ENCODE data around the gene EPC1. TPM values are rescaled to one million over a fixed set of nuclear protein-coding genes. Genes with fewer than 3 reads are reported as not detected.

EPC1 gene
- total RNA-seq, 1 experiment from 2014 or later, result 19.1 TPM

DNA sequence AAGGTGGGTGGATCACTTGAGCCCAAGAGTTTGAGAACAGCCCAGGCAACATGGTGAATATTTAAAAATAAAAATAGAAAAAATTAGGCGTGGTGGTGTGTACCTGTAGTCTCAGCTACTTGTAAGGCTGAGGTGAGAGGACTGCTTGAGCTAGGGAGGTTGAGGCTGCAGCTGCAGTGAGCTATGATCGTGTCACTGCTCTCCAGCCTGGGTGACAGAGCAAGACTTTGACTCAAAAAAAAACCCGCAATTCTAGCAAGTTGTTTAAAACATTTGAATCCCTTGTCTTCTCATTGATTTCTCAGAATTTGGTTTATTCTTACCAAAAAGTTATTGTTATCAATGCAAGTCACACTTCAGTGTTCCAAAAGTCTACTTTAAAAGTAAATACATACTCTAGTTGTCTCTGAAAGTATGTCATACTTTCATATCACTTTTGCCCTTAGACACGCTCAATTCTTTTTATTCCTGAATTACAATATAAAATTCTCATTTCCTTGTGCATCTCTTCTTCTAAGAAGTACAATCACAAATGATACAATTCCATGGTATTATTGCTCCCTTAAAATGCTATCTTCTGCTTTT is 6.3 kb downstream of the EPC1 start:
- DNase-seq (ENCODE audit: low read depth), result no peak

DNA sequence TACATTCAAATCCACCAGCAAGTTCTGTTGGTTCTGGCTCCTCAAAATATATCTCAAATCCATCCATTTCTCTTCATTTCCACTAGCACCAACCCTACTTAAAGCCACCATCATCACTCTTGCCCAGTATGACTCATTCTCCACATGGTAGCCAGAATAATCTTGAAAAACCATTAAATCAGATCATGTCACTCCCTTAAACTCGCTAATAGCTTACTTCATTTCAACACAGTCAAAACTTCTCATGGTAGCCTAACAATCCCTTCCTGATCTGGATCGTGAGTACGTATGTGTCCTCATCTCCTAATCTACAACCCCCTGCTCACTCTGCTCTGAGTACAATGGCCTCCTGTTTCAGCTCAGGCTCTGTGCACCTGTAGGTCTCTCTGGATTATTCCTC is 8.7 kb downstream of the EPC1 start:
- DNase-seq (ENCODE audit: low read depth), result peak; percentile 17

DNA sequence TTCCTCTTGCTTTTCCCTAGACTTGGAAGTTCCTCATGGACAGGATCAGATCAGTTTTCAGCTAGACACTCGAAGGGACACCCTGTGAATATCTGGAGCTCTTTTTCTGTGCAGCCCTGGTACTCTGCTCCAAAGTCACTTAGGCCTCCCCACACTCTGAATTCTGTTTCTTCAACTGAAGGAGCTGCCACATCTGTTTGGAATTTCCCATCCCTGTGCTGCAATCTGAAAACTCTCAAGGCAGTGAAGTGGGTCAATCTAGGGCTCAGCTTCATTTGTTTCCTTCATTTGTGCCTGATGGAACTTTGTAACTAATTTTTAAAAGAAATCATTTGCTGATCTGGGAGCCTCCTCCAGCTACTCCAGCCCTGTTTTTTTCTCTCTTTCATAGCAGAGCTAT is 9.6 kb downstream of the EPC1 start:
- DNase-seq (ENCODE audit: low read depth), result no peak

DNA sequence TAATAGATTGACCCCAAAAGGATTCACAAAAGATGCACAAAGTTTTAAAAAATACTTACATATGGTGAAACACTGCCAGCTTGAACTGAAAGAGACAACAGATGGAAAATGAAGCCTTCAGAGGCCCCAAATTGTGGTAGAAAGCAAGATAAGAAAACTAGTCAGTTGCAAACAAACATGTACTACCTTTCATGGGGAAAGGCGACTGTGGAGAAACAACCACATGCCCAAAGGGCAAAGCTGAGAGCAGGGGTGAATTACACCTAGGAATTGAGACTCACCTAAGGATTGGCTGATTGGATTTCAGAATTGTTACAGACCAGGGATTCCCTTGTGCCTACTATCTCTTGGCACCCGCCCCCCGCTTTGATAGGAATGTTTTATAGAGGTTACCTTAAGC is 13.1 kb downstream of the EPC1 start:
- no peak for DNase-seq (ENCODE audit: low read depth)

DNA sequence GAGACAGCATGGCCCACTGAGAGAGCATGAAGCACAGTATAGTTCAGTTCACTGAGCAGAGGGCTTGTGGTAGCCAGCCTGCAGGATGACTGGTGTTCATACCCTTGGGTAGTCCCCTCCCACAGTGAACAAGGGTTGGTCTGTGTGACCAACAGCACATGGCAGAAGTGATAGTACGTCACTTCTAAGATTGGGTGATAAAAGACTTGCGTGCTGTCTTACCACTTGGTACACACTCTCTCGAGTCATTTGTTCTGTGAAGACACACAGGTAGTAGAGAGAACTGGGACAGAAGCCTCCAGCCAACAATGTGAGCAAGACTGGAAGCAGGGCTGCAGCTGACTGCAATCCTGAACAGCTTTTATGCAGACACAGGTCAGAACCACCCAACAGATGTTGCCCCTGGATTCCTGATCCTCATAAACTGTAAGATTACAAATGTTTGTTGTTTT is 14.6 kb downstream of the EPC1 start:
- no peak for DNase-seq (ENCODE audit: low read depth)

DNA sequence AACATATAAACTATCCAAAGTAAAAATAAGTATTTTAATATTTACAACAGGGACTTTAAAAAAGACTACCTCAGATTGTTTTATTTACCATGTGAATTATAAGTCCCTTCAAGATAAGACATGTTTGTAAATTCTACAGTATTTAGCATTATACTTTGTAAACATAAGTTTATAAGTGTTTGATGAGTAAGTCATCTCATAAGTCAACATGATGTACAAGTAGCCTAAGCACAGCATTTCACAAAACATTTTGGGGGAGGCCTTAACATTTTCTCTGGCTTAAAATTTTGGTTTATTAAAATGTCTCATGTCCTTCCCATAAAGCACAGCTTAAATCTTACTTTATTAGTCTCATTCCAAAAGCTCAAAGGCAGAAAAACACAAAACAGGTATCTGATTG is 15.4 kb downstream of the EPC1 start:
- no peak for DNase-seq (ENCODE audit: low read depth)

DNA sequence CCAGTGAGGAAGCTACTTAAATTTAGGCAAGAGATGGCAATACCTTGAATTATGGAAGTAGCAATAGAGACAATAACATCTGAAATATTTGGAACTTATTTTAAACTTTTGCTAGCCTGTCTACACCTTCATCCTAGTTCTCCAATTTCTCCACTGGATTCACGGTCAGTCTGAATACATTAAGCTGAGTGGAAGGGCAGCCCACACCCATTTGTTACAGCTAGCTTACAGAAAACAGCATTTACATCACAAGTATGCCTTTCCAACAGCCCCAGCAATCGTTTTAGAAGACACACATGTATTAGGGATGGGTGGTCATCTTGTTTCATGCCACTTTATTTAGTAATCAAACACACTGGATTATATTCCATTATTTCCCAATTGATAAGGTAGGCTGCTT is 16.7 kb downstream of the EPC1 start:
- no peak for DNase-seq (ENCODE audit: low read depth)

DNA sequence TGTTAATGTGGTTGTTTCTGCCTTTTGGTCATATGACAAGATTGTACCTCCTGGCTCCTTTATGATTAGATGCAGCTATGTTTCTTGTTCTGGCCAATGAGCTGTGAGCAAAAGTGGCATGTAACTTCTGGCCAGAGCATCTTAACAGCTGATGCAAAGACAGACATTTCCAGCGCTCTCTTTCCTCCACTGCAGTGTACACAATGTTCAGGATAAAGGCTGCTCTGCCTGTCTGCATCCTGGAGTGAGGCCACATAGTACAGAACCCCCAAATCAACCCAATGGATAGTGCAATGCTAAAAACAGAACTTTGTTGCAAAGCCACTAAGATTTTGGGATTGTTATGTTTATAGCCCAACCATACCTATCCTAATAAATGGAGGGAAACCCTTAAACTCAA is 17.9 kb downstream of the EPC1 start:
- no peak for DNase-seq (ENCODE audit: low read depth)

DNA sequence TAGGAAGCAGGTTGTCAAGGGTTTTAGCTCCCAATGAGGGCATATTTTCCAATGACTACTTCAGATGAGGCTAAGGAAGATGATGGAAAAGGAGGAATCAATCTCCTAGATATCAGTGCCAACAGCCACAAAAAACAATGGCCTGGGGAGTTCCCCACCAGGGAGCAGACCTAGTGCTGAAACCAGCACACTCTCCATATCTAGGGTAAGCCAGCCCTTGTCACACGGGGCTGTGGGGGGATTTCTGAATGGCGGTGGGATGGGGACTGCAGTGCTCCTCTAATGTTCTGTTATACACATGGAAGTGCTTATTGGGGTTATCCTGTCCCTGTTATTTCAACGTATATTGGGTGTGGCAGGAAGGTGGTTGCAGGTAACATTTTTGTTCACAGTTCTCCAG is 18.5 kb downstream of the EPC1 start:
- DNase-seq (ENCODE audit: low read depth), result no peak

DNA sequence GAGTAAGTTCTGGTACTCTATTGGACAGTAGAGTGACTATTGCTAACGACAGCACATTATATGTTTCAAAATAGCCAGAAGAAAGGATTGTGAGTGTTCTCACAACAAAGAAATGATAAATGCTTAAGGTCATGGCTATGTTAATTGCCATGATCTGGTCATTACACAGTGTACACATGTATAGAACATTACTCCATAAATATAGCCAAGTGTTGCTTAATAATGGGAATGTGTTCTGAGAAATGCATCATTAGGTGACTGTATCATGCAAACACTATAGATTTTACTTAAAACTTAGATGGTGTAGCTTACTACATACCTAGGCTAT is 19.6 kb downstream of the EPC1 start:
- DNase-seq (ENCODE audit: low read depth), result no peak

DNA sequence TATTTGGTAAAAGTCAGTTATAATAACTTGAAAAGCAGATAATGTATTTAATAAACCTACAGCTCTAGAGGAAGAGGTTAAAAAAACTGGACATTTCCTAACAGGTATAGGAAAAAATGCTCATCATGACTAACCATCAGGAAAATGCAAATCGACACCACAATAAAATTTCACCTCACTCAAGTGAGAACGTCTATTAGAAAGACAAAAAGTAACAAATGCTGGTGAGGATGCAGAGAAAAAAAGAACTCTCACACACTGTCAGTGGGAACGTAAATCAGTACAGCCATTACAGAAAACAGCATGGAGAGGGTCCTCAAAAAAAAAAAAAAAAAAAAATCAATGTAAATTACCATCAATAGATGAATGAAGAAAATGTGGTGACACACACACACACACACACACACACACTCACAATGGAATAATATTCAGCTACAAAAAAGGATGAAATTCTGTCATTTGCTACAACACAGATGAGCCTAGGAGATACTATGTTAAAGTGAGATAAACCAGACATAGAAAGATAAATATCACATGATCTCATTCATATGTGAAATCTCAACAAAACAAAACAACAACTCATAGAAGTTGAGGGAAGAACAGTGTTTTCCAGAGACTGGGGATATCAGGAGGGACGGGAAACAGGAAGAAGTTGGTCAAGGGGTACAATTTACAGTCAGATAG is 20.1 kb downstream of the EPC1 start:
- no peak for DNase-seq (ENCODE audit: low read depth)

DNA sequence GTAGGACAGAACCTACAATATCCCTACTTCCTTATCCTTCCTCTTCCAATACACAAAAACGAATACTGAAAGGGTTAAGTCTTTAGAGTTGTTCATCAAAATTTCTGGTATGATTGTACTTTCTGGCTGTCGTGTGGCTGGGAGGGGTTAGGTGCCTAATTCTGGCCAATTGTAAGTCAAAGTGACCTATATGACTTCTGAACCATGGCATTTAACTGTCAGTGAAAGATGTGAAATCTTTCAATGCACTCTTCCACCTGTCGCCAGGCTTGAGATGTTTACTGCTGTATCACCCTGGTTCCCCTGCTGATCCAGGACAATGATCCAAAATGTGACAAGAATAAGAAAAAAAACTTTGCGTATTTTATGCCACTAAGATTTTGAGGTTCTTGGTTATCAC is 20.8 kb downstream of the EPC1 start:
- no peak for DNase-seq (ENCODE audit: low read depth)

DNA sequence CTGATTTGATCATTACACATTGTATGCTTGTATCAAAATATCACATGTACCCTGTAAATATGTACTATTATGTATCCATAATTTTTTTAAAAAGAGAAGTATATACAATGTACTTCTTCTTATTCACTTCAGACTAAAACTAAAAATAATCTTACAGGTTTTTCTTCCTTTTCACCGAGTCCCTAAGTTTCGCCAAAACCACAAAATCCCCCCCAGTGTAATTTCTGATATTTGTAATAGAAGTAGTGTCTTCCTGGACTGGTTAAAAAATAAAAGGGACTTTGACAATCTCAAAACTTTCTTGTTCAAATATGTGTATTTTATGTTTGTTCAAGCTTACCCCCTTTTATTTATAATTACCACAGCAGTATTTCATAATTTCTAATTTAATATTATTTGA is 23.9 kb downstream of the EPC1 start:
- no peak for DNase-seq (ENCODE audit: low read depth)

DNA sequence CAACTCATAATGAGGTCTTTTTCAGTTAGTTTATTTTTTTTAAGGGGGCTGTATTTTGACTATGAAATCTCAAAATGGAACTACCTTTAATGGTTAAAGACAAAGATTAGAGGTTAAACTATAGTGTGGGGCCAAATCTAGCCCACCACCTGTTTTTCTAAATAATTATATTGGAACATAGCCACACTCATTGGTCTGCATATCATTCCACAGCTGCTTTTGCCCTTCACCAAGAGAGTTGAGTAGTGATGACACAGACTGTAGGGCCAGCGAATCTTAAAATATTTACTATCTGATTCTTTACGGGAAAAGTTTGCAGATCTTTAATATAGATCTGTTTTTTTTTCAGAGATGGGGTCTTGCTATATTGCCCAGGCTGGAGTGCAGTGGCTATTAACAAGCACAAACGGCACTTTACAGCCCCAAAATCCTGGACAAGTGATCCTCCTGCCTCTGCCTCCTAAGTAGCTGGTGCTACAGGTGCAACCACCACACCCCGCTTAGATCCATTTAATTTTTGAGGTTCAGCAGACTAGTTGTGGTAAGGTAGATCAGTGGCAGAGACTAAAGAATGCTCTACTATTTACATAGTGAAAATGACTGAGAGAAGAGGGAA is 25.8 kb downstream of the EPC1 start:
- DNase-seq (ENCODE audit: low read depth), result no peak

DNA sequence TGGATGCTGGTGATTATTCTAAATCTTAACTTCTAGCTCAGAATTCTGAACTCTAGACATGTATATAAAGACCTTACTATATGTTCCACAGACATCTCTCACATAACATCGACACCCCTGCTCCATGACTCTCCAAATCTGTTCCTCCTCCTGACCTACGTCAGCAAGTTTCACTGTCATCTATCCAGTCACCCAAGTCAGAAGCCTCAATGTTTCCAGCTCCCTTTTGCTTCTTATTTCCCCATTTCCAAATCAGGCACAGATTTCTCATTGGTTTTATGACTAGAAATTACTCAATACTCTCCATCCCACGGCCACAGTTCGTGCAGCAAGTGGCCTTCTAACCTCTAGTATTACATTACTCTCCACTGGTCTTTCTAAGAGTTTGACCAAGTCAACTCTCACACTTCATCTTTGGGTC is 28.5 kb downstream of the EPC1 start:
- DNase-seq (ENCODE audit: low read depth), result no peak

DNA sequence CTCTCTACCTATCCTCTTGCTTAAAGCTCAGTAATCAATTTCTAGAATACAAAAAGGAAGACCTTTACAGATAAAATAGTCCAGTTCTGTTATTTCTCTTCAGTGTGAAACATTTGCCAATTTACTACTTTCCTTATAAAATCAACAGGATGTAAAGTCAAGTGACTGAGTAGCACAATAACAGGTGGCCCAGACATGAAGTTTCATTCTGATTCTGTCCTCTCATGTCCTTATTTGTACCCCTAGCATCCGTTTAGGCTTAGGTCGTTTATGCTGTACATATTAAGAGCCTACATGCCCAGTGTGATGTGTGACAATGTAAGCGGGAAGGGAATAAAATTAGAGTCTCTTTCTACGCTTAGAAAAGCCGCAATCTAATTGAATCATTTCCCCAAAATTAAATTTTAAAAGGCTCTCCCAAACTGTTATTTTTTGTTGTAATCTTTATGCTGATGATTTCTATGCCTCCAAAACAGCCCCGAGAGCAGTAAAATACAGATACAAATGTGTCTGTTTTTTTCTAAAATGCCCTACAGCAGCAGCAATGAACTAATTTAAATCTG is 29.1 kb downstream of the EPC1 start:
- DNase-seq (ENCODE audit: low read depth), result no peak

DNA sequence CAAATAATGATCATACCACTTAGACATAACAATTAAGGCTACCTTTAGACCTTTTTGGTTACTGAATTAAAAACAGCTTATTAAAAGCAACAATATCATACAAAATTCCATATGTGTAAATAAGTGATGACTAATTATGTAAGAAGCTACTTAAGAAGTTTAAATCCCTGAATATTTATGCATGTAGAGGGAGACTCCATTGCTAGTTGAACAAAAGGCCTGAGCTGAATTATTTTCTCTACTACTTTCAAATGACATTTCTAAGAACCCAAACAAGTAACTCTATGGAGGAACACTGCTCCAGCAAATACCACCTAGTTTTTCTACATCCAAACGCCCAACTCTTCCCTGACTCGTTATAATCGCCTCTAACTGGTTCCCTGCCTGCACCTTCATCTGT is 31.5 kb downstream of the EPC1 start:
- no peak for DNase-seq (ENCODE audit: low read depth)

DNA sequence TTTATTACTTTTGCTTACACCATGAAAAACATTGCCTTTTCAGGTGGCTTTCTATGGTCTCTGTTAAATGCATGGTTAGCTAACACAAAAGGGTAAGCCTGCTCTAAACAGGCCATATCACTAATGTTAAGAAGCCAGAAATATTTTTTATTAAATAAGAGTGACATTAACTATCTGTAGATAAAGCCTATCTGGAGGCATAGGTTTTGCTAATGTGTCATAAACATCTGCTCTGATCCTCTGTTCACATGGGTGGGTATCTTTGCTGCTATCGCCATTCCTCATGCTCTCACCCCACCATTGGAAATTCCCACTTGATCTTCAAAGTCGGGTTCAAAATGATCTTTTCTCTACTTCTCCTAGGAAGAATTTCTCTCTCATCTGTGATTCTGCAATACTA is 32.4 kb downstream of the EPC1 start:
- no peak for DNase-seq (ENCODE audit: low read depth)

DNA sequence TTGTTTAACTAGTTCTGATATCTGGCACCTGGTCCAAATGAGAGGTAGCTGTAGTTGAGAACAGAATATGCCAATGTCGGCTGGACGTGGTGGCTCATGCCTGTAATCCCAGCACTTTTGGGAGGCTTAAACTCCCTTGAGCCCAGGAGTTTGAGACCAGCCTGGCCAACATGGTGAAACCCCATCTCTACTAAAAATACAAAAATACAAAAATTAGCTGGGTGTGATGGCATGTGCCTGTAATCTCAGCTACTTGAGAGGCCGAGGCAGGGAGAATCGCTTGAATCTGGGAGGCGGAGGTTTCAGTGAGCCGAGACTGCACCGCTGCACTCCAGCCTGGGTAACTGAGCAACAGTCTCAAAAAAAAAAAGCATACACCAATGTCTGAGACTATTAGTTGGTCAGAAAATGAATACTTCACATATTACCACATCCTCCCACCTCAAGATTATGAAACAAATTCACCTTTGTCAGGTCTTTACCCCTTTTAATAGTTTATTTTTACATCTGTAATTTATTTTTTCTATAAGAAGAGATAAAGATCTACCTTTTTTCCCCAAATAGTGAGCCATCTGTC is 38.8 kb downstream of the EPC1 start:
- no peak for DNase-seq (ENCODE audit: low read depth)

DNA sequence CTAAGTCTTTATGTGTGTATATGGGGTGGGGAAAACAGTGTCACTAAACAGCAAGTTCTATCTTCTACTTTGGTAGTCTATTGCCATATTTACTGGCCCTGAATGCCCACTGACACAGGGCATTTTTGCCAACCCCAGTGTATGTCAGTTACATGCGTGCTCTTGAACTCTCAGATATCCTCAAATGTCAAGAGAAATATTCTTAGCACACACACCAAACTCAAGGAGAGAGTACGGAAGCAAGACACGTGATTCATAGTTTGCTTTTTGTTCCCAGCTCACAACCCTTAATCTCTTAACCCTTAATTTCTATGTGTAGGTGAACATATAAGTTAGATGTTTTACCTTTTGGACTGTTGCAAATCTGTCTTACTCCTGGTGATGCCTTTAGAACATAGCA is 39.3 kb downstream of the EPC1 start:
- no peak for DNase-seq (ENCODE audit: low read depth)

DNA sequence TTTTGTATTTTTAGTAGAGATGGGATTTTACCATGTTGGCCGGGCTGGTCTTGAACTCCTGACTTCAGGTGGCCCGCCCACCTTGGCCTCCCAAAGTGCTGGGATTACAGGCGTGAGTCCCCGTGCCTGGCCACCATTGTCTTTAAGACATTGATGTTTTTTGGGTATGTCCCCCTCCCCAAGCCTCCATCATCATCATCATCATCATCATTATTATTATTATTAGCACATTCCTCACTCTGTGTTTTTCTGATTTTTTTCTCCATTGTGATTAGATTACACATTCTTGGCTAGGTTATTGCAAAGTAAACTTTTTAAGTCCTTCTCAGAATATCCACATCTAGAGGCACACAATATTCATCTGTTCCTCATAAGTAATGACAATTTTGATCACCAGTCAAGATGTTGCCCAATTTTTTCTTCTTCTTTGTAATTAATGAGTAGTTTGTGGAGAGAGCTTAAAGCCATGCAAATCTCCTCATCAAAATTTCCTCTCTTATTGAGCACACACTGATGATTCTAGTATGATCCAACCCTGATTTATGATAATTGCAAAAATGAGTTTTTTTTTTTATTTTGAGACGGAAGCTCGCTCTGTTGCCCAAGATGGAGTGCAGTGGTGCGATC is 47.5 kb downstream of the EPC1 start:
- no peak for DNase-seq (ENCODE audit: low read depth)

Data from HT1080 (cell line).